Epithelial cell of proximal tubule (primary cell): ENCODE measurements around the gene SYMPK. TPM values are rescaled to one million over a fixed set of nuclear protein-coding genes. Genes with fewer than 3 reads are reported as not detected.

Source experiments
- DNase-seq: peaks from one replicate; pipeline ENCODE4 v3.0.0-alpha.2; 2011; ENCODE audit warnings: low read depth
- H3K4me3 ChIP-seq: 2 replicates; pipeline ENCODE4 v1.5.1; 2011; ENCODE audit warnings: low read depth, mild to moderate bottlenecking, low read length
- total RNA-seq: library from RNA; depleted of rRNA; stranded (reverse); fragments of >200 nt; gene quantifications from 2 replicates; pipeline ENCODE4 v1.2.3, GENCODE V29; 2015
- TF ChIP-seq, protein P1 (sequence below): conservative IDR thresholded peaks from 2 replicates; pipeline ENCODE4 v1.5.1; 2012; ENCODE audit warnings: low read depth, mild to moderate bottlenecking, low read length

The SYMPK gene
- 22.9 and 26.0 TPM in 2 replicates for total RNA-seq

DNA sequence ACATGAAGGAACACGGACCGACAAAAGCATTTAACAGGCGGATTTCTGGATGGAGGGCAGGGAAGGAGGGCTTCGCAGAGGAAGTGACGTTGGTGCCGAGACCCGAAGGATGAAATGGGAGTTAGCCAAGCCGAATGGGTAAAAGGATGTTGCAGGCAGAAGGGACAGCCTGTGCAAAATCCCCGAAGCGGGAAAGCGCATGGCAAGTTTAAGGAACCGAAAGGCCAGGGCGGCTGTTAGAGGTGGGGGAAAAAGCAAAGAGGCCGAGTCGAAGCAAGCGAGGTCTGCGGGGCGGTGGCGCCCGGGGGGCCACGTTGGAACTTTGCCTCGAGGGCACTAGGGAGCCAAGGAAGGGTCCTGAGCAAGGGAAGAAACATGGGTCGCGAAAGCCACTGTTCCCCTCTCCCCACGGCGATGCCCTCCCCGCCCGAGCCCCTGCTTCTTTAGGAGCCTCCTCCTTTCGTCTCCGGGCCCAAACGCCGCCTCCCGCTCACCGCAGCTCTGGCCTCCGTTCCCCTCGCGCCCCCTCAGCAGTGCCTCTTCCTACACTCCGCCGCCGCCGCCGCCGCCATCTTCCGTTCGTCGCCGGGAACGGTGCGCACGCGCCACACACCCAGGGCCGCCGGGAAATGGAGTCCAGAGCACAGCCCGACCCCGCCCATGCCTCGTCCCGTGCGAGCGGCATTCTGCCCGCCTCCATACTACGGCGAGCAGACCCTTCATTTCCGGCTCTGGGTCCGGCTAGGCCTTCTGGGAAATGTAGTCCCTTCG is at the start of gene SYMPK:
SYMPK (minus strand) TSS at position 584 of the 771 bp plus-strand sequence. CDS start 8,652 bp downstream, outside the sequence.
- TF ChIP-seq, protein P1, sequence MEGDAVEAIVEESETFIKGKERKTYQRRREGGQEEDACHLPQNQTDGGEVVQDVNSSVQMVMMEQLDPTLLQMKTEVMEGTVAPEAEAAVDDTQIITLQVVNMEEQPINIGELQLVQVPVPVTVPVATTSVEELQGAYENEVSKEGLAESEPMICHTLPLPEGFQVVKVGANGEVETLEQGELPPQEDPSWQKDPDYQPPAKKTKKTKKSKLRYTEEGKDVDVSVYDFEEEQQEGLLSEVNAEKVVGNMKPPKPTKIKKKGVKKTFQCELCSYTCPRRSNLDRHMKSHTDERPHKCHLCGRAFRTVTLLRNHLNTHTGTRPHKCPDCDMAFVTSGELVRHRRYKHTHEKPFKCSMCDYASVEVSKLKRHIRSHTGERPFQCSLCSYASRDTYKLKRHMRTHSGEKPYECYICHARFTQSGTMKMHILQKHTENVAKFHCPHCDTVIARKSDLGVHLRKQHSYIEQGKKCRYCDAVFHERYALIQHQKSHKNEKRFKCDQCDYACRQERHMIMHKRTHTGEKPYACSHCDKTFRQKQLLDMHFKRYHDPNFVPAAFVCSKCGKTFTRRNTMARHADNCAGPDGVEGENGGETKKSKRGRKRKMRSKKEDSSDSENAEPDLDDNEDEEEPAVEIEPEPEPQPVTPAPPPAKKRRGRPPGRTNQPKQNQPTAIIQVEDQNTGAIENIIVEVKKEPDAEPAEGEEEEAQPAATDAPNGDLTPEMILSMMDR: no peak
- peak within 1 kb of the TSS; percentile 70 for H3K4me3 ChIP-seq
- DNase-seq: peak; percentile 83

DNA sequence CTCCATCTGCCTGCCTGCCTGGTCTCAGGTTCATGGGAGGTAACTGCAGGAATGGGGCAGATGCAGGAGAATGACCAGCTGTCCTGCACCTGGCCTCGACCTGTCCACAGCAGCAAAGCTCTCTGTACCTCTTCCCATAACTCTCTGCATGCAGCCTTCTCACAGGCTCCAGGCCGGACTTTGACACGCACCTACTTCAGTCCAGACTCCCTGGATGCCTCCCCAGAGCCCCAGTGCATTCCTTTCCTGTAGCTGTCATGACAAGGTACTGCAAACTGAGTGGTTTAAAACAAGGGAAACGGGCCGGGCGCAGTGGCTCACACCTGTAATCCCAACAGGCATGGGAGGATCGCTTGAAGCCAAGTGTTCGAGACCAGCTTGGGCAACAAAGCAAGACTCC is 48.3 kb upstream of the SYMPK start:
- no peak overlapping the region for H3K4me3 ChIP-seq
- DNase-seq: no peak
- TF ChIP-seq, protein P1: no peak

DNA sequence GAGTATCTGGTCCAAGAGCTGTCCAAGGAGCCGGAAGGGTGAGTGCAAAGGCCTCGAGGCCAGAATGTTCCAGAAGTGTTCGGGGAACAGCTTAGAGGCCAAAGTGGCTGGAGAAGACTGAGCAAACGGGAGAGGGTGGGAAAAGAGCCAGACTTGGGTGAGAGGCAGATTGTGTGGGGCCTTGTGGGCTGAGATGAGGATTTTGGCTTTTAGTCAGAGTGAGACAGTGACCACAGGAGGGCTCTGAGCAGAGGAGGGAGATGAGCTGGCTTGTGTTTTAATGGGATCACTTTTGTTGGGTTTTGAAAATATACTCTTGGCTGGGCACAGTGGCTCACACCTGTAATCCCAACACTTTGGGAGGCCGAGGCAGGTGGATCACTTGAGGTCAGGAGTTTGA is 46.0 kb upstream of the SYMPK start:
- no peak for DNase-seq
- no peak overlapping the region for H3K4me3 ChIP-seq
- TF ChIP-seq, protein P1: peak; percentile 41

DNA sequence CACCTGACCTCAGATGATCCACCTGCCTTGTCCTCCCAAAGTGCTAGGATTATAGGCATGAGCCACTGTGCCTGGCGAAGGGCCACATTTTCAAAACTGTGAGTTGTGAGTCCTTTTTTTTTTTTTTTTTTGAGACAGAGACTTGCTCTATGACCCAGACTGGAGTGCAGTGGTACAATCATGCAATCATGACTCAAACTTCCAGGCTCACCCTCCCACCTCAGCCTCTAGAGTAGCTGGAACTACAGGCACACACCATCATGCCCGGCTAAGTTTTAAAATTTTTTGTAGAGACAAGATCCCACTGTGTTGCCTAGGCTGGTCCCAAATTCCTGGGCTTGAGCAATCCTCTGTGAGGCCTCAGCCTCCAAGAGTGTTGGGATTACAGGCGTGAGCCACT is 43.3 kb upstream of the SYMPK start:
- no peak overlapping the region for H3K4me3 ChIP-seq
- DNase-seq: no peak
- TF ChIP-seq, protein P1: no peak

DNA sequence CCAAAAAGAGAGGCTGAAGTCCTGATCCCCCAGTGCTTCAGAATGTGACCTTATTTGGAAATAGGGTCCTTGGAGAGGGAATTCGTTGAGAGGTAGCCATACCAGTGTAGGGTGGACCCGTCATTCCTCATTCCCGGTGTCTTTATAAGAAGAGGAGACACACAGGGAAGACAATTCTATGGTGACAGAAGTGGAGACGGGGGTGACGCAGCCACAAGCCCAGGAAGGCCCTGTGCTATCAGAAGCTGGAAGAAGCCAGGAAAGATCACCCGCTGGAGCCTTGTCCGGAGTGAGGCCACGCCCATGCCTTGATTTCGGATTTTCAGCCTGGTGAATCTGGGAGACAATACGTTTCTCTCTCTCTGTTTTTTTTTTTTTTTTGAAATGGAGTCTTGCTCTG is 42.1 kb upstream of the SYMPK start:
- TF ChIP-seq, protein P1: no peak
- DNase-seq: no peak

DNA sequence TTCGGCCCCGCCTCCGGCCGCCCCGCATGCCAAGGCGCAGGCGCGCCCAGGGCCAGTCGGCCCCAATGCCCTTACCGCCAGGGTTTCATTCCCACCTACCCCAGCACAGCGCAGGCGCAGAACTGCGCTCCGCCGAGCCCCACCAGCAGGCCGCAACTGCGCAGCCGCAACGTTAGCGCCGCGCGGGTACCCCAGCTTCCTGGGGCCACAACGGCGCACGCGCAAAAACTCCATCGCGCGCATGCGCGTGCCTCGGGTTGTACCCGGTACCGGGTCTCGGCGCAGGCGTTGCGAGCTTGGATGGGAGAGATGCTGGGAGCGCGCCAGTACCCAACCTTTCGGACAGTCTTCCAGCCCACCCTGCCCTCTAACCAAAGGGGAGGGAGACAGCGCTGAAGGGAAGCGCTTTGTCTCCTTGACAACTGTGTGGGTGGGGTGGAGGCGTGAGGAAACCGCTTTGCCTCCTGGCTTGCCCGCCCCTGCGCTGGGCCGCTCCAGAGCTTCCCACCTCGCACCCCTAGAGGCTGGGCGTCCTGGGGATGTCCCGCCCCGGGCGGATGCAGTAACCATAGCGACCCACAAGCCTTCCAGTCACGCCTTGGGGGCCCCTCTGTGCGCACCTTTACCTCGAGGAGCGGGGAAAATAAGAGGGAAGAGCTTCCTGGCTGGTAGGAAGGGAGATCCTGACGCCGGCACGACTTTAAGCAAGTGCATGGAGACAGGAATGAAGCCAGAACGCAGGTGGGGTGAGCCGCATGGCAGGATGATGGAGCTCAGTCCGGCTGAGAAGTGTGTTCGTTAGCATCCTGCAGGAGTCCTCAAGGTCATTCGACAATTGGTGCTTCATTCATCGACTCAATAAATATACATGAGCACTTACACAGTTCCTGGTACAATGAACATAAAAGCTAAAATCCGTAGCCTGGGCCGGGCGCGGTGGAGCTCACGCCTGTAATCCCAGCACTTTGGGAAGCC is 40.0 kb upstream of the SYMPK start:
- peak overlapping the region; percentile 91 for H3K4me3 ChIP-seq
- TF ChIP-seq, protein P1: no peak
- peak; percentile 54 for DNase-seq

More for the DNA sequence above, 42.1 kb upstream of the SYMPK start:
- no peak overlapping the region for H3K4me3 ChIP-seq
